Naive B cell (primary cell): ENCODE data around the gene RYR2. TPM values are rescaled to one million over a fixed set of nuclear protein-coding genes. Genes with fewer than 3 reads are reported as not detected.
A peak's percentile ranks its signal among the peaks of the same experiment; 100 is the strongest.

Experiments used
- ATAC-seq, 2 donors: fragments of 150-1000 bp; cut with Tn5 transposase; 2 replicates each; pipeline ENCODE4 v1.10.0; 2021; ENCODE audit warnings: low read depth in 2 of 2, mild to moderate bottlenecking in 2 of 2, moderate library complexity in 2 of 2
- DNase-seq: peaks from one replicate; pipeline ENCODE4 v3.0.0; 2022
- H3K27ac Mint-ChIP-seq, 6 donors: one replicate each; pipeline ENCODE4 v1.8.0; 2020 to 2022; ENCODE audit warnings: mild to moderate bottlenecking in 6 of 6, mixed read lengths in 6 of 6, moderate library complexity in 5 of 6, inconsistent platforms in 2 of 6
- H3K27me3 Mint-ChIP-seq, 3 donors: one replicate each; pipeline ENCODE4 v1.8.0; 2021 to 2022; ENCODE audit warnings: mixed read lengths in 3 of 3, mild to moderate bottlenecking in 1 of 3
- H3K36me3 Mint-ChIP-seq, 2 donors: one replicate each; pipeline ENCODE4 v1.8.0; 2020 to 2022; ENCODE audit warnings: mixed read lengths in 2 of 2, inconsistent platforms in 1 of 2, mild to moderate bottlenecking in 1 of 2
- H3K4me1 Mint-ChIP-seq, 3 donors: one replicate each; pipeline ENCODE4 v1.8.0; 2020 to 2022; ENCODE audit warnings: mixed read lengths in 3 of 3, inconsistent platforms in 1 of 3, mild to moderate bottlenecking in 1 of 3, moderate library complexity in 1 of 3
- H3K4me3 Mint-ChIP-seq, 8 donors: one replicate each; pipeline ENCODE4 v1.8.0; 2020 to 2022; ENCODE audit warnings: mild to moderate bottlenecking in 8 of 8, mixed read lengths in 8 of 8, moderate library complexity in 8 of 8, inconsistent platforms in 2 of 8
- H3K9me3 Mint-ChIP-seq, 7 donors: one replicate each; pipeline ENCODE4 v1.8.0; 2020 to 2022; ENCODE audit warnings: mixed read lengths in 7 of 7, mild to moderate bottlenecking in 5 of 7, inconsistent platforms in 2 of 7, moderate library complexity in 1 of 7
- polyA plus RNA-seq, 6 donors: library from polyadenylated mRNA; unstranded; fragments of 300-500 nt; fragmentation: Illumina TruSeq; gene quantifications; one replicate each; pipeline ENCODE4 v1.2.3, GENCODE V29; 2021; ENCODE audit warnings: low read depth in 6 of 6

RYR2 gene
- polyA plus RNA-seq, 6 donors from 2014 or later, result 0.09 TPM; not detected in 5

- no peak for DNase-seq
- no peak overlapping the region for H3K27ac Mint-ChIP-seq
- ATAC-seq, result no peak
- peaks cover 35 to 48% (median 36%) of the 10 kb centered on the region in 3 donors for H3K27me3 Mint-ChIP-seq
- H3K4me1 Mint-ChIP-seq, result peaks cover 4 to 15% (median 7%) of the 10 kb centered on the region in 3 donors
- peaks cover 0 to 5% (median 0%) of the 10 kb centered on the region in 7 donors for H3K9me3 Mint-ChIP-seq
- peaks cover 0 to 7% of the 10 kb centered on the region in 2 donors for H3K36me3 Mint-ChIP-seq
- no peak overlapping the region for H3K4me3 Mint-ChIP-seq
Observed at GRCh38 chr1:237040823-237041222, 1.2 kb upstream of the RYR2 start.

GRCh38 chr1:237041461-237041794 is 556 bp upstream of the RYR2 start:
- Mint-ChIP-seq H3K27ac (no peak overlapping the region), H3K4me1 (peaks cover 4 to 15% (median 7%) of the 10 kb centered on the region in 3 donors), H3K36me3 (peaks cover 0 to 7% of the 10 kb centered on the region in 2 donors), H3K27me3 (peaks cover 35 to 48% (median 41%) of the 10 kb centered on the region in 3 donors), H3K4me3 (peak overlapping the region in 2 of 8 donors; percentile 39 to 55), H3K9me3 (peaks cover 0 to 5% (median 0%) of the 10 kb centered on the region in 7 donors)
- ATAC-seq (no peak), DNase-seq (no peak)

GRCh38 chr1:237042526-237042891 is 525 bp downstream of the RYR2 start:
- no peak for ATAC-seq
- peaks cover 0 to 5% (median 0%) of the 10 kb centered on the region in 7 donors for H3K9me3 Mint-ChIP-seq
- H3K27me3 Mint-ChIP-seq, result peaks cover 35 to 48% (median 41%) of the 10 kb centered on the region in 3 donors
- H3K4me1 Mint-ChIP-seq, result peaks cover 4 to 15% (median 7%) of the 10 kb centered on the region in 3 donors
- H3K36me3 Mint-ChIP-seq, result peaks cover 0 to 7% of the 10 kb centered on the region in 2 donors
- H3K4me3 Mint-ChIP-seq, result no peak overlapping the region
- no peak for DNase-seq
- peak overlapping the region in 1 of 6 donors; percentile 22 for H3K27ac Mint-ChIP-seq

GRCh38 chr1:237042892-237043576 is 1.1 kb downstream of the RYR2 start:
- DNase-seq (no peak), ATAC-seq (no peak)
- Mint-ChIP-seq H3K4me1 (peaks cover 4 to 15% (median 7%) of the 10 kb centered on the region in 3 donors), H3K4me3 (peak overlapping the region in 2 of 8 donors; percentile 13 to 60), H3K36me3 (peaks cover 0 to 7% of the 10 kb centered on the region in 2 donors), H3K27ac (no peak overlapping the region), H3K9me3 (peaks cover 0 to 5% (median 0%) of the 10 kb centered on the region in 7 donors), H3K27me3 (peaks cover 35 to 48% (median 41%) of the 10 kb centered on the region in 3 donors)

GRCh38 chr1:237043846-237044636 is 2.1 kb downstream of the RYR2 start:
- Mint-ChIP-seq H3K36me3 (peaks cover 0 to 7% of the 10 kb centered on the region in 2 donors), H3K9me3 (peaks cover 0 to 5% (median 0%) of the 10 kb centered on the region in 7 donors), H3K27me3 (peaks cover 35 to 48% (median 41%) of the 10 kb centered on the region in 3 donors), H3K27ac (no peak overlapping the region), H3K4me1 (peaks cover 4 to 15% (median 7%) of the 10 kb centered on the region in 3 donors), H3K4me3 (peak overlapping the region in 1 of 8 donors; percentile 13)
- ATAC-seq, result no peak
- DNase-seq, result no peak

- Mint-ChIP-seq H3K27ac (no peak overlapping the region), H3K9me3 (peaks cover 0 to 5% (median 0%) of the 10 kb centered on the region in 7 donors), H3K27me3 (peaks cover 32 to 51% (median 38%) of the 10 kb centered on the region in 3 donors), H3K4me1 (peaks cover 4 to 15% (median 7%) of the 10 kb centered on the region in 3 donors), H3K36me3 (peaks cover 0 to 7% of the 10 kb centered on the region in 2 donors), H3K4me3 (no peak overlapping the region)
- no peak for ATAC-seq
- DNase-seq, result no peak
Observed at GRCh38 chr1:237045278-237046016, 3.5 kb downstream of the RYR2 start.

- Mint-ChIP-seq H3K4me3 (no peak overlapping the region), H3K27me3 (peaks cover 8 to 27% (median 18%) of the 10 kb centered on the region in 3 donors), H3K36me3 (no peaks in the 10 kb centered on the region), H3K27ac (no peak overlapping the region), H3K9me3 (peaks cover 0 to 4% (median 0%) of the 10 kb centered on the region in 7 donors), H3K4me1 (peaks cover 0 to under 1% (median 0%) of the 10 kb centered on the region in 3 donors)
- DNase-seq (no peak), ATAC-seq (no peak)
Observed at GRCh38 chr1:237048803-237049202, 6.8 kb downstream of the RYR2 start.

GRCh38 chr1:237050185-237050584 is 8.2 kb downstream of the RYR2 start:
- no peak overlapping the region for H3K27ac Mint-ChIP-seq
- H3K4me1 Mint-ChIP-seq, result no peaks in the 10 kb centered on the region
- H3K9me3 Mint-ChIP-seq, result peaks cover 0 to 4% (median 0%) of the 10 kb centered on the region in 7 donors
- ATAC-seq (no peak), DNase-seq (no peak)
- H3K36me3 Mint-ChIP-seq, result no peaks in the 10 kb centered on the region
- H3K27me3 Mint-ChIP-seq, result peaks cover 14 to 18% (median 17%) of the 10 kb centered on the region in 3 donors
- H3K4me3 Mint-ChIP-seq, result no peak overlapping the region

- Mint-ChIP-seq H3K4me1 (no peaks in the 10 kb centered on the region), H3K4me3 (no peak overlapping the region), H3K27me3 (peaks cover 11 to 20% (median 11%) of the 10 kb centered on the region in 3 donors), H3K9me3 (peaks cover 0 to 4% (median 0%) of the 10 kb centered on the region in 7 donors), H3K36me3 (no peaks in the 10 kb centered on the region), H3K27ac (no peak overlapping the region)
- no peak for DNase-seq
- ATAC-seq, result no peak
Observed at GRCh38 chr1:237050915-237051314, 8.9 kb downstream of the RYR2 start.

- H3K4me3 Mint-ChIP-seq, result no peak overlapping the region
- H3K27ac Mint-ChIP-seq, result no peak overlapping the region
- peaks cover 0 to 8% (median 3%) of the 10 kb centered on the region in 7 donors for H3K9me3 Mint-ChIP-seq
- DNase-seq, result no peak
- no peaks in the 10 kb centered on the region for H3K36me3 Mint-ChIP-seq
- peaks cover 0 to 3% (median 0%) of the 10 kb centered on the region in 3 donors for H3K4me1 Mint-ChIP-seq
- H3K27me3 Mint-ChIP-seq, result peaks cover 11 to 20% (median 12%) of the 10 kb centered on the region in 3 donors
- ATAC-seq, result no peak
Observed at GRCh38 chr1:237054313-237054712, 12.3 kb downstream of the RYR2 start.

GRCh38 chr1:237058470-237058869 is 16.5 kb downstream of the RYR2 start:
- Mint-ChIP-seq H3K27me3 (peaks cover 3 to 16% (median 12%) of the 10 kb centered on the region in 3 donors), H3K4me1 (peaks cover 0 to 3% (median 0%) of the 10 kb centered on the region in 3 donors), H3K27ac (no peak overlapping the region), H3K9me3 (peaks cover 0 to 8% (median 2%) of the 10 kb centered on the region in 7 donors), H3K36me3 (no peaks in the 10 kb centered on the region), H3K4me3 (no peak overlapping the region)
- no peak for ATAC-seq
- DNase-seq, result no peak

GRCh38 chr1:237059244-237059643 is 17.3 kb downstream of the RYR2 start:
- no peak for DNase-seq
- Mint-ChIP-seq H3K27ac (no peak overlapping the region), H3K27me3 (peaks cover 0 to 11% (median 11%) of the 10 kb centered on the region in 3 donors), H3K4me3 (no peak overlapping the region), H3K36me3 (no peaks in the 10 kb centered on the region), H3K9me3 (peaks cover 0 to 8% (median 0%) of the 10 kb centered on the region in 7 donors), H3K4me1 (peaks cover 0 to 3% (median 0%) of the 10 kb centered on the region in 3 donors)
- no peak for ATAC-seq

- DNase-seq (no peak), ATAC-seq (no peak)
- Mint-ChIP-seq H3K27me3 (peaks cover 5 to 8% (median 5%) of the 10 kb centered on the region in 3 donors), H3K27ac (no peak overlapping the region), H3K9me3 (peaks cover 0 to 3% (median 0%) of the 10 kb centered on the region in 7 donors), H3K4me1 (no peaks in the 10 kb centered on the region), H3K4me3 (no peak overlapping the region), H3K36me3 (no peaks in the 10 kb centered on the region)
Observed at GRCh38 chr1:237062976-237063375, 21.0 kb downstream of the RYR2 start.
